ENCODE results near the gene CETP. TPM values are rescaled to one million over a fixed set of nuclear protein-coding genes. Genes with fewer than 3 reads are reported as not detected.
"Not testable (repeated sequence)": the region's sequence is repeated elsewhere in the genome, so short reads cannot be mapped to it uniquely, and the experiment has no call there.

CETP gene
- total RNA-seq, 2 donors from 2014 or later, result 0.16 to 0.65 TPM

- intact Hi-C loops (cut with DNase I), result no loop called here
- DNase-seq (peak; percentile 92), ATAC-seq (peak; percentile 92 to 96)
Measured at GRCh38 chr16:56988948-56989945, 27.5 kb downstream of the CETP start, which contains the start of gene NLRC5. TSS of gene NLRC5 (plus strand) at chr16:56989557. CDS start at chr16:57020713, 31,156 bp downstream.

GRCh38 chr16:56989988-56990387, 28.2 kb downstream of the CETP start:
- DNase-seq (no peak), ATAC-seq (no peak)
- intact Hi-C loops (cut with DNase I), result no loop called here

GRCh38 chr16:56990407-56991286, 28.9 kb downstream of the CETP start:
- intact Hi-C loops (cut with DNase I), result no loop called here
- DNase-seq (peak; percentile 8), ATAC-seq (no peak)

- intact Hi-C loops (cut with DNase I); ATAC-seq: not testable (repeated sequence)
- peak; percentile 3 for DNase-seq
Measured at GRCh38 chr16:56992431-56992830, 30.7 kb downstream of the CETP start.

GRCh38 chr16:56993204-56993603, 31.5 kb downstream of the CETP start:
- no peak for DNase-seq
- no peak for ATAC-seq
- intact Hi-C loops (cut with DNase I), result no loop called here

GRCh38 chr16:56994311-56994710, 32.6 kb downstream of the CETP start:
- ATAC-seq (no peak), DNase-seq (no peak)
- intact Hi-C loops (cut with DNase I), result no loop called here

GRCh38 chr16:56995136-56995805, 33.5 kb downstream of the CETP start:
- intact Hi-C loops (cut with DNase I), result no loop called here
- DNase-seq (no peak), ATAC-seq (no peak)

- intact Hi-C loops (cut with DNase I), result no loop called here
- DNase-seq (no peak), ATAC-seq (no peak)
Measured at GRCh38 chr16:56997264-56997663, 35.5 kb downstream of the CETP start.

GRCh38 chr16:56997931-56998330, 36.2 kb downstream of the CETP start:
- no peak for ATAC-seq
- intact Hi-C loops (cut with DNase I), result no loop called here
- no peak for DNase-seq

GRCh38 chr16:56998352-56998751, 36.6 kb downstream of the CETP start:
- intact Hi-C loops (cut with DNase I), result no loop called here
- no peak for ATAC-seq
- no peak for DNase-seq

- intact Hi-C loops (cut with DNase I), result no loop called here
- DNase-seq (no peak), ATAC-seq (no peak)
Measured at GRCh38 chr16:56998861-56999260, 37.1 kb downstream of the CETP start.

- DNase-seq (no peak), ATAC-seq (peak; percentile 8 to 39)
- intact Hi-C loops (cut with DNase I), result no loop called here
Measured at GRCh38 chr16:56999409-57000270, 37.9 kb downstream of the CETP start.

- peak; percentile 69 to 88 for ATAC-seq
- intact Hi-C loops (cut with DNase I), result no loop called here
- DNase-seq, result peak; percentile 90
Measured at GRCh38 chr16:57000271-57001025, 38.7 kb downstream of the CETP start.

GRCh38 chr16:57001026-57001679, 39.4 kb downstream of the CETP start:
- intact Hi-C loops (cut with DNase I), result no loop called here
- DNase-seq, result no peak
- peak in 1 of 2 donors; percentile 5 for ATAC-seq

GRCh38 chr16:57003439-57004386, 42.0 kb downstream of the CETP start:
- no peak for ATAC-seq
- no peak for DNase-seq
- intact Hi-C loops (cut with DNase I), result no loop called here

Measured in left cardiac atrium (tissue), 4 donors.